ENCODE measurements around the gene DRP2. TPM values are rescaled to one million over a fixed set of nuclear protein-coding genes. Genes with fewer than 3 reads are reported as not detected.

The DRP2 gene
- total and polyA plus RNA-seq, 9 donors, result 0.34 to 2.4 (median 0.83) TPM

DNA sequence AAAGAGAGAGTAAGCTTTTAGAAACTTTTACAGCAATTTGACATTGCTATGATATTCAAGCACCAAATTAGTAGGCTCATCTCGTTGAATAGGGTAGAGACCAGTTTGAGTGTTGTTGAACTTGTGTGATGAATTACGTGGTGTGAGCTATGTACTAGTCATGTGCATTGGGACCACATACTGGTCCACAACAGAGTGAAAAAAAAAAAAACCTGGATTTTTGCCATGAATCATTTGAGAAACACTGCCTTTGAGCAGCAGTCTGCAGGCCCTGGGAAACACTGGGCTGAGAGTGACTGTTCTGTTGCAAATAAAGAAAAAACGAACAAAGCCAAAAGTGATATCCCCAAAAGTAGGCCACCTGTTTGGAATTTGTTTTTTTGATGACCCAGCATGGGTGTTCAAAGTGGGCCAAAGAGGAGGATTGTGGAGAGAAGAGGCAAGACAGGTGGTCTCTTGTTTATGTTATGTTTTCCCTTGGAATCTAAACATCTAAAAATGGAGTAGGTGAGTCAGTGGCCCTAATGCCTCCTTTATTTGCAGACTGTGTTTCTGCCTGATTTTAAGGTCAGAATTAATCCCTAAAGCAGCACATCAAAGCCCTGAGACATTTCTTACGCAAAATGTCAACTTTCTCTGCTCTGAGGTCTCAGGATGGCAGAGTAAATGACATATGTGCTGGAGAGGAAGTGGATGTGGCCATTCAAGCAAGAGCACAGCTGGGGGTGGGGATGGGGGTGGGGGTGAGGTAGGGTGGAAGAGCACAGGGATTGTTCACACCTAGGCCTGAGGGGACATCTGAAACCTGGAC is 38.1 kb downstream of the DRP2 start:
- Histone ChIP-seq H3K9me3 (no peaks in the 10 kb centered on the region), H3K27me3 (no peaks in the 10 kb centered on the region), H3K4me3 (no peak overlapping the region), H3K4me1 (ENCODE audit: insufficient read depth) (no peaks in the 10 kb centered on the region), H3K27ac (no peak overlapping the region), H3K36me3 (no peaks in the 10 kb centered on the region)
- 60 to 65% (median 61%) methylated on average over 4 of the region's 4 CpGs for WGBS, 3 donors
- TF ChIP-seq POLR2A (IDR thresholded peaks at IDR 0.05) (no peak), EP300 (IDR thresholded peaks at IDR 0.05) (no peak)
- TF ChIP-seq, protein P1, sequence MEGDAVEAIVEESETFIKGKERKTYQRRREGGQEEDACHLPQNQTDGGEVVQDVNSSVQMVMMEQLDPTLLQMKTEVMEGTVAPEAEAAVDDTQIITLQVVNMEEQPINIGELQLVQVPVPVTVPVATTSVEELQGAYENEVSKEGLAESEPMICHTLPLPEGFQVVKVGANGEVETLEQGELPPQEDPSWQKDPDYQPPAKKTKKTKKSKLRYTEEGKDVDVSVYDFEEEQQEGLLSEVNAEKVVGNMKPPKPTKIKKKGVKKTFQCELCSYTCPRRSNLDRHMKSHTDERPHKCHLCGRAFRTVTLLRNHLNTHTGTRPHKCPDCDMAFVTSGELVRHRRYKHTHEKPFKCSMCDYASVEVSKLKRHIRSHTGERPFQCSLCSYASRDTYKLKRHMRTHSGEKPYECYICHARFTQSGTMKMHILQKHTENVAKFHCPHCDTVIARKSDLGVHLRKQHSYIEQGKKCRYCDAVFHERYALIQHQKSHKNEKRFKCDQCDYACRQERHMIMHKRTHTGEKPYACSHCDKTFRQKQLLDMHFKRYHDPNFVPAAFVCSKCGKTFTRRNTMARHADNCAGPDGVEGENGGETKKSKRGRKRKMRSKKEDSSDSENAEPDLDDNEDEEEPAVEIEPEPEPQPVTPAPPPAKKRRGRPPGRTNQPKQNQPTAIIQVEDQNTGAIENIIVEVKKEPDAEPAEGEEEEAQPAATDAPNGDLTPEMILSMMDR (IDR thresholded peaks at IDR 0.05), result no peak
- intact Hi-C loops (cut with DNase I), result no loop called here
- DNase-seq, result no peak

GRCh38 chrX:101258259-101258581 is 38.6 kb downstream of the DRP2 start:
- no peak overlapping the region for H3K4me3 ChIP-seq
- no peak overlapping the region for H3K27ac ChIP-seq
- no peaks in the 10 kb centered on the region for H3K9me3 ChIP-seq
- no peaks in the 10 kb centered on the region for H3K36me3 ChIP-seq
- no peaks in the 10 kb centered on the region for H3K27me3 ChIP-seq
- no peak for DNase-seq
- 89 to 93% (median 90%) methylated on average over 11 of the region's 11 CpGs for WGBS, 3 donors
- intact Hi-C loops (cut with DNase I), result no loop called here
- no peaks in the 10 kb centered on the region for H3K4me1 ChIP-seq (ENCODE audit: insufficient read depth)
- TF ChIP-seq EP300 (IDR thresholded peaks at IDR 0.05), result no peak
- TF ChIP-seq POLR2A (IDR thresholded peaks at IDR 0.05), result no peak
- TF ChIP-seq, protein P1 (IDR thresholded peaks at IDR 0.05), result no peak

- no peaks in the 10 kb centered on the region for H3K4me1 ChIP-seq (ENCODE audit: insufficient read depth)
- intact Hi-C loops (cut with DNase I), result no loop called here
- H3K27ac ChIP-seq, result no peak overlapping the region
- no peaks in the 10 kb centered on the region for H3K9me3 ChIP-seq
- no peaks in the 10 kb centered on the region for H3K27me3 ChIP-seq
- TF ChIP-seq POLR2A (IDR thresholded peaks at IDR 0.05), result no peak
- TF ChIP-seq EP300 (IDR thresholded peaks at IDR 0.05), result no peak
- TF ChIP-seq, protein P1 (IDR thresholded peaks at IDR 0.05), result no peak
- H3K4me3 ChIP-seq, result no peak overlapping the region
- DNase-seq, result no peak
- no peaks in the 10 kb centered on the region for H3K36me3 ChIP-seq
- 69 to 80% (median 73%) methylated on average over 4 of the region's 4 CpGs for WGBS, 3 donors
Measured at GRCh38 chrX:101260435-101260834, 40.8 kb downstream of the DRP2 start.

DNA sequence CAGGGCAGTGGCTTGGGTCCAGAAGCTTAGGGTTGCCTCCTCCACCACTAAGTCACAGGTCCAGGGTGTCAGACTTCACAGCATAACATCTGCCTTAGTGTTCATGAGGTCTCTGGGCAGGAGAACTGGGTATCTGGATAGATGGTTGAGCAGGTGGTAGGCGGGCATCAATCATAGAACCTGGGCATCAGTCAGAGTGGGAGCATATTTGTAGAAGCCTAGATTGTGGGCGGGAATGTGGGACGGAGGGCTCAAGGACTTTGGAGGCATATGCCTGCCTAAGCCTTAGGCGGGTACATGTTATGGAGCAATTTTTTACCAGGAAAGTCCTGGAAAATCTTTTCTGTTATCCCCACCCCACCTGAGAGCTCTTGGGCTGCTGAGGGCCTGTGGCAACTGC is 43.0 kb downstream of the DRP2 start:
- Histone ChIP-seq H3K36me3 (no peaks in the 10 kb centered on the region), H3K9me3 (no peaks in the 10 kb centered on the region), H3K4me3 (no peak overlapping the region), H3K4me1 (ENCODE audit: insufficient read depth) (no peaks in the 10 kb centered on the region), H3K27me3 (no peaks in the 10 kb centered on the region), H3K27ac (no peak overlapping the region)
- intact Hi-C loops (cut with DNase I), result no loop called here
- WGBS, 3 donors, result 74 to 83% (median 81%) methylated on average over 4 of the region's 4 CpGs
- no peak for DNase-seq
- TF ChIP-seq, protein P1 (IDR thresholded peaks at IDR 0.05), result no peak
- TF ChIP-seq POLR2A (IDR thresholded peaks at IDR 0.05) (no peak), EP300 (IDR thresholded peaks at IDR 0.05) (no peak)

All from ovary (tissue), 9 donors.